Muscle of back (tissue), 11 donors: ENCODE measurements around the gene SCFD2. TPM values are rescaled to one million over a fixed set of nuclear protein-coding genes. Genes with fewer than 3 reads are reported as not detected.
"Not testable (repeated sequence)": the region's sequence is repeated elsewhere in the genome, so short reads cannot be mapped to it uniquely, and the experiment has no call there.

Source experiments
- DNase-seq, 3 donors: peaks; one replicate each; pipeline versions ENCODE4 v3.0.0 to v3.0.0-alpha.2; 2013
- polyA plus RNA-seq, 10 donors: library from polyadenylated mRNA; unstranded; fragments of 120-200 nt; gene quantifications; one replicate each; pipeline ENCODE4 v1.2.1, GENCODE V29; 2013; ENCODE audit not compliant: insufficient read length in 10 of 10

SCFD2 gene
- polyA plus RNA-seq, 10 donors, result 9.9 to 13.4 (median 11.3) TPM

DNA sequence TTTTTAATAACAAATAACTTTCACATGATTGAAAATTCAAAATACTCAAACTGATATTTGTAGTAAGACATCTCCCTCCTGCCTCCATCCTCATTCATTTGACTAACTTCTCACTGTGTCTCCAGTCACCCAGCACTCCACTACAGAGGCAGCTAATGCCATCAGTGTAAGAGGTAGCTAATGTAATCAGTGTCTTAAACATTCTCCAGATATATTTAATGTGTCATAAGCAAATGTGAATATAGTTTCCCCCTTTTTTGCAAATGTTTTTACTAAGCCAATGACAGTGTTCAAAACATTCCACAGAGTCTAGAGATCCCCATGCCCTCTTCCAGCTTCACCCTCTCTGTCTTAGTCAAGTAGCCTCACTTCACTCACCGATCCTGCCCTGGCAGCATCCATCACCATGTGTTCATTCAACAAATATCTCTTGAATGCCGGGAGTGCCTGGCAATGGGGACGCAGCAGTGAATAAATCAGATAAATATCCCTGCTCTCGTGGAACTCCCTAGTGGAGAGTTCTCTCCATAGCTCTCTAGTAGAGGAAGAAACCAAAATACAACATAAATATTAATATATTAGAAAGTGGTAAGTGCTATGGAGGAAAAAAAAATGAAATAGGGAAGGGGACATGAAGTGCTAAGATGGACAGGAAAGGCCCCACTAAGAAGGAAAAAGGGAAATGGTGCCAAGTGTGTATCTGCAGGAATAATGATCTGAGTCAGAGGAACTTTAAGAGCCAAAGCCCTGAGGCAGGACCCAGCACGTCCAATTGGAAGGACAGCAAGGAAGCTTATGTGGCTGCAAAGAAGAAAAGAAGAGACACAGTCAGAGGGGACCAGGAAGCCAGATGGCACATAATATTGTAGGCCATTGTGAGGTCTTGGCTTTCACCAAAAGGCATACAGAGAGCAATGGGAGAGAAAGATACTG is 18.7 kb downstream of the SCFD2 start:
- DNase-seq, result peak in 1 of 3 donors; percentile 6

DNA sequence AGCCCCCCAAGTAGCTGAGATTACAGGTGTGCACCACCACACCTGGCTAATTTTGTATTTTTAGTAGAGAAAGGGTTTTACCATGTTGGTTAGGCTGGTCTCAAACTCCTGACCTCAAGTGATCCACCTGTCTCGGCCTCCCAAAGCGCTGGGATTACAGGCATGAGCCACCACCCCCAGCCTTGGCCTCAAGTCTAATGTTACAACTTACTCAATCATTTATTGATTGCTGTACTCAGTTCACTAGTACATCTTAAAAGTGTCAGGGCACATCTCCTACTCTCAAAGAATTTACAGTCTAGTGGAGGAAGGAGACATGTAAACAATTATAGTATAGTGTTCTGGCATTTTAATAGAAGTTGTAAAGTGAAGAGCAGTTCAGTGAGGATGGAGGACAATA is 19.5 kb downstream of the SCFD2 start:
- not testable (repeated sequence) for DNase-seq

DNA sequence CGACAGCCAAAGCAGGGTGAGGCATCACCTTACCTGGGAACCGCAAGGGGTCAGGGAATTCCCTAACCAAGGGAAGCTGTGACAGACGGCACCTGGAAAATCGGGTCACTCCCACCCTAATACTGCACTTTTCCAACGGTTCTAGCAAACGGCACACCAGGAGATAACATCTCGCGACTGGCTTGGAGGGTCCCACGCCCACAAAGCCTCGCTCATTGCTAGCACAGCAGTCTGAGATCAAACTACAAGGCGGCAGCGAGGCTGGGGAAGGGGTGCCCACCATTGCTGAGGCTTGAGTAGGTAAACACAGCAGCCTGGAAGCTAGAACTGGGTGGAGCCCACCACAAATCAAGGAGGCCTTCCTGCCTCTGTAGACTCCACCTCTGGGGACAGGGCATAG is 25.7 kb downstream of the SCFD2 start:
- DNase-seq, result not testable (repeated sequence)

DNA sequence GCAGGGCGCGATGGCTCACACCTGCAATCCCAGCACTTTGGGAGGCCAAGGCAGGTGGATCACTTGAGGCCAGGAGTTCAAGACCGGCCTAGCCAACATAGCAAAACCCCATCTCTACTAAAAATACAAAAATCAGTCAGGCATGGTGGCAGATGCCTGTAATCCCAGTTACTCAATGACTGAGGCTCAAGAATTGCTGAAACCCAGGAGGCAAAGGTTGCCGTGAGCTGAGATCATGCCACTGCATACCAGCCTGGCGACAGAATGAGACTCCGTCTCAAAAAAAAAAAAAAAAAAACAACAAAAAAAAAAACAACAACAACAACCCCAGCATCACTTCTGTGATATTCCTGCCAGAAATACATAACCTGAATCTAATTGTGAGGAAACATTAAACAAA is 30.9 kb downstream of the SCFD2 start:
- not testable (repeated sequence) for DNase-seq

DNA sequence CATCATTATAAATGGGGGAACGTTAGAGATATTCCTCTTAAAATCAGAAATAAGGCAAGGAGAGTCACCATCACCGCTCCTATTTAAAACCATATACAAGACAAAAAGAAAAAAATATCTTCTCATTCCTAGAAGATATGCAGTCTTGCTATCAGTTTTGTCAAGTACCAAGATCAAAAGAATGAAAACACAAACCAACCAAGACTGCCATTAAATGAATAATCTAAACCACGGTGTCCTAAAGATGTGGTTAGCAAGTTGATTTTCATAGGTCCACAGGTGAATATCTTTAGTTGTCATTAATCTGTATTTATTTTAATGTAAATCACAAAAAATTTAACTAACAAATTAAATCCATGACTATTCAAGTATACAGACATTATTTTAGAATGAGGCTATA is 39.3 kb downstream of the SCFD2 start:
- DNase-seq, result no peak

DNA sequence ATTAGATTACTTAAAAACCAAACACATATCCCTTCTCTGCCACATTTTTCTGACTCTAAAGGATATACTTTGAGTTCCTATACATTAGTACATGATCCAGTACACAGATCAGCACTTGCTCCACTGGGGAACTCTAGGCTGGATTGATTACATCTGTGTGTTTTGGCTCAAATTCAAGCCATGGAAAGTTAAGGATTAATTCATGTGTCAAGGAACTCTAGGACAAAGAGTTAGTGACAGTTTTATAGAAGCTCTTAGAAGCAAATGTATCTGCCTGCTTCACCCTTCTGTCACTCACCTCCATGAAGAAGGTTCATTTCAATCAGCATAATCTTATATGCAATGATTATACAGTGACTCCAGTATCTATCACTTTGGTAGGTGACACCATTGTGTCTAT is 43.2 kb downstream of the SCFD2 start:
- no peak for DNase-seq

DNA sequence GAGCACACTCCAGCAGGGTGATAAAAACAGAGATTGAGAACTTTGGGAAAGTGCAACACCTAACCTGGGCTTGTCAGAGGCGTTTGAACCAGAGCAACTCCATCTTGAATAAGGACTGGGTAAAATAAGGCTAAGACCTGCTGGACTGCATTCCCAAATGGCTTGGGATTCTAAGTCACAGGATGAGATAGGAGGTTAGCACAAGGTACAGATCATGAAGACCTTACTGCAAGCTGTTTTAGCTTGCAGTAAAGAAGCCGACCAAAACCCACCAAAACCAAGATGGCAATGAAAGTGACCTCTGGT is 43.9 kb downstream of the SCFD2 start:
- no peak for DNase-seq

DNA sequence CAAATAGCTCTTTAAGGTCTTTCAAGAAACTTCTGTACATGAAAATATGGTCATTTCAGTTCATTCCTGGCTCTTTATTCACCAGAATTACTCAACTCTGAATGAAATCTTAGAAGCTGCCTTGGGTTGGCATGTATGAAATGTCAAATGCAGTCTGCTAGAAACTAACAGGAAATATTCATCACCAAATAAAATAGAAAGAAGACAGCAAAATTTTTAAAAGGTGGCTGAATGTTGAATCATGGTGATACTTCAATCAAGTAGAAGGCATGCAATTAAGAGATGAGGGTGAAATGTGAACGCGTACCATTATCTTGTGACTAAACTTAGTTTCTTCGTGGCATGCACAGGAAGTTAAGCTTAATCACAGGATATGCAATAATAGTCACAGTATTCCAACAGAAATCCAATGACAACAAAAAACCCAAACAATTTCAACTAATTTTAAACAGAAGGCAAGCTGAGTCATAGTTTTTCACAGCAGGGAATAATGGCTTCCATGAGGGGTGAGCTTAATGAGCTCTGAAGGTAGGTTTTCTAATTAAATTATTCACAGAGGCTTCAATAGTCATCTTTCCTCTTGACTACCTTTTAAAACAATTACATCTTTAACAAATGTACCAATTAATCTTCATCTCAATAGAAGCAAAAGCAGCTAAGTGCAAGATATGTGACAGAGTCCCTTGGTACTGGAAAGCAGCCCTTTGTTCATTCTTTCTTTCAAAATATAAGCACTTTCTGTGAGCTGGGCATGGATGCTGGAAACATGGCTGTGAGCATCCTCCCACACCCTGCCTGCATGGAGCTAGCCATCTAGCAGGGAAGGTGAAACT is 44.5 kb downstream of the SCFD2 start:
- DNase-seq, result peak in 1 of 3 donors; percentile 90

DNA sequence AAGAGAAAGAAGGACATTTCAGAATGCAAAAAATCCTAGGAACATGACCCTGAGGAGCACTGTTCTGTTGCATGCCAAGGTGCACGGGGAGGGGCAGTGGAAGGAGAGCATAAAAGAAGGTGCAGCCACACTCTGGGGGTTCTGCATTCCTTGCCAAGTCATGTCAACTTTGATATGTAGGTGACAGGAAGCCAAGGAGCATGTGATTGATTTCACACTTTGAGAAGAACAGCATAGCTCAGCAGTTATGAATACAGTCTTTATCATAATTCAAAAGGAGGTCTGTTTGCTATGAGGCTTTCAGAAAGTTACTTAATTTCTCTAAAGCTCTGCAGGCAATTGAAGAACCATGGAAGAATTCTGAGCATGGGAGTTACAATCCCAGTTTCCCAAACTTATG is 50.6 kb downstream of the SCFD2 start:
- DNase-seq, result no peak

DNA sequence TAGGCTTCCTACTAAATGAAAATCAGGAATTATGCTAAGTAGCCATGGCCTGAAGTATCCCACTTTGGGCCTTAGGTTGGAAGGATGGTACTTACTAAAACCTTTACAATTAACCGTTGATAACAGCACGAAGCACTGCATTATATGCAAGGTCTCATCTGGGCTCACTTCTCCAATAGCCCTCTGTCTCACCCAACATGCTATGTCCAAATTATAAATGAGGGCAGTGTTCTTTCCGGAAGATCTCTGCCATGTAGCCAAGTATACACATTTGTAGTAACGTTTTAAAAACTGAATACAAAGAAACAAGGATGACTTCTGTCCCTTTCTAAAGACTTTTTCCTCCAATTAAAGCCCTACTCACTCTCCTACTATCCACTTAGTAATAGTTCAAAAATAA is 51.6 kb downstream of the SCFD2 start:
- DNase-seq, result no peak

DNA sequence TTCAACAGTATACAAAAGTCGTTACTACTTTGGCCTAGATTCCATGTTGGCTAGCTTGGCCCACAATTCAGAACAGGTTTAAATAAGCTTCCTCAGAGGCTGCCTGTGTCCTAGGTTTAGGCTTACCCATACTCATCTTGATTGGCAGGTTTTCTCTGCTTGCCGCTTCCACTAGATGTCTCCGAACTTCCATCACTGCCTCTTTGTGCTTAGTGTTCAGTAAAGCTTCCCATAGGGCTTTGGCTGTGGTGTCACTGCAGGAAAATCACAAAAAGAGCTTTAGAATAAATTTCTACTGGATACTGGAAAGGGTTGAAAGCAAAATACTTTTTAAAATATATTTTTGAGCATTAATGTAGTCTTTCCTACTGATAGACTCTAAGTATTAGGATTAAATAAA is 52.4 kb downstream of the SCFD2 start:
- peak in 2 of 3 donors; percentile 16 to 45 for DNase-seq

DNA sequence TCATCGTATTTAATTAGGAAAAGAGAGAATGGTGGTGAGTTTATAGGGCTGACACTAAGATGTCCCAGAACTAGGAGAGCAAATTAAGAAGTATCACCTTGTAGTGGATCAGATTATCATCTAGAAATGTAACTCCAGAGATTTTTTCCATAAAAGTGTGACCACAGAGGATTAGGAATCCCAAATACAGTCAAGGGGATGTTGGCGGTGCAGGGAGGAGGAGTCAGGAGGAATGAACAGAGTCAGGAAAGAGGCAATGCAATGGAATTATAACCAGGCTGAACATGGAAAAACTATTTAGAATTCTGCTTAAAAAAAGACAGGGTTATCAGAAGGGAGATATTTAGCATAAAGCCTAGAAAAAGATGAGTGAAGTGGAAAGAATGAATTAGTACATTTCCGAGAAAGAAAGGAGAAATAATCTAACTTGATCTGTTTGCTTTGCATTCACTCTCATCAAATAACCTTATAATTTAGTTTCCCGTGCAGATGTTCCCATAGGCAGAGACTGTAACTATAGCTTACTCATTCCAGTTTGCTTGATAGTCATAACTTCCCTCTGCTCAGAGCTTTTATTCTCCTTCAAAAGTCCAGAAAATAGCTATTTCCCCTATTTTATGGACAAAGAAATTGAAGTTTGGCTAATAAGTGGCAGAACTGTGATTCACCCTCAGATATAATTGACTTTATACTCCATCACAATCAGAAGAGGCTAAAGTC is 56.4 kb downstream of the SCFD2 start:
- peak in 1 of 3 donors; percentile 20 for DNase-seq

DNA sequence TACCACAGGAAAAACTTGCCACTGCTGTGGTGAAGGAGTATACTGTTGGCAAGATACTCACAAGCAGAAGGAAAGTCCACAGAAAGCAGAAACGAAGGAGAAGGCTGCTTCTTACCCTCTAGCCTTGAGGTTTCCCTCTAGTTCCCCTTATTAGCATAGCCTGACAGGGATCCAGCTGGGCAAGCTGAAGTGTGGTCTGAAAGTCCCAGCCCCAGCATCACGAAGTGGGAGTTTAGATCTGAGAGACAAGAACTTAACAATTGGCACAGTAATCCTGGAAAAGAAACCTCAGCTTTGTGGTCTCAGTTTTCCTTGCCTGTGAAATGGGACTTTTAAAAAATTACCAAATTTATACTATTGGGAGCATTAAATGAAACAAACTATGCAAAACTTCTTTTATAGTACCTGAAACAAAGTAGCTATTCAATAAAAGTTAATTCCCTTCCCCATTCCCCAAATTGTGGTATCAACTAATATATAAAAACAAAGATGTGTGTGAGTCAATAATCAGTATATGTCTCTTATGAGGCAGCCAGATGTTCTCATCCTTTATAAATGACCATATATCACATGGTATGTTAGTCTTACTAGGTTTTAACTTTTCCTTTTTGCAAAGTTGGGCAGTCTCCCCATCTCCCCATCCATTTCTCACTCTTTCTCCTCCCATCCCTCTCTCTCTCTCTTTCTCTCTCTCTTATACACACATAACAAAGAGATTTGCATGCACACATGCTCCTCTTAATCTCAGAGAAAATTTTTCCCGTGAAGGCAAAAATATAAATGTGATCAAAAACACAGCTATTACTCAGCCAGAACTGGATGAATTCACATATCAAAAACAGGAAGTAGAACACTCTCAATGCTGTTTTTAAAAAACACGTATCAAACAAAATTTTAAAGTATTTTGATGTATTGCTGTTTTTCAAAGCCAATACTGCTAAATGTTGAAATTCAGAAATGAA is 57.8 kb downstream of the SCFD2 start:
- DNase-seq, result peak in 1 of 3 donors; percentile 8

DNA sequence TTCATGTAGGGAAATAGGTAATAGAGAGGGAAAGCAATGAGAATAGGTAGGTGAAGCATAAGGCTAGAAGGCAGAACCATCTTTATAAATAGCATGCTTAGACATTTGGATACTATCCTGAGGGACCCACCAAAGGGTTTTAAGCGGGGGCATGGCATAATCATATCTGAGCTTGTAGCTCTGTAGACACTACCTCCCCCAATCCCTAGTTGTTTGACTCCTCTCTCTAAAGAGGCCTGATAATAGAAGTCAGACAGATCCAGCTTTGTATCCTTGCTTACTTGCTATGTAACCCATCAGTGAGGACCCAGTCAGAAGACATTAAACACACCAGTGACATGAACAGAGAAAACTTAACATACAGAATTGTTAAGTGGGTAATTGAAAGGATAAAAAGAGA is 58.7 kb downstream of the SCFD2 start:
- no peak for DNase-seq

DNA sequence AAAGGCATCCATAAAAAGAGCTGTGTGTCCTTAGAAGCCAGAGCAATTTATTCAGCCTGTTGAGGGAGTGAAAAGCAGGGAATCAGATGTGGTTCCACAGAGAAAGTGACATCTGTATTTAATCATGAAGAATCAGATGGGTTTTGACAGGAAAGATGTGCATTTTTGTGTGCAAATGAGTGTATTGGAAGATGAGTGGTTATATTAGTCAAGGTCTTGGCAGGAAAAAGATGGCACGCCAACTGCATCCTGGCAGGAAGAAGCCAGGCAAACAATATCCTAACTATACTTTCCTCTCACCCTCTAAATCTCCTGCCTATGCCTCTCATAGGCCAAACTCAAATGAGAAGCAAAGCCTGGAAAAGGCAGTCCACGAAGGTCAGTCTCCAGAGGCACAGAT is 59.1 kb downstream of the SCFD2 start:
- DNase-seq, result peak in 2 of 3 donors; percentile 16 to 74

DNA sequence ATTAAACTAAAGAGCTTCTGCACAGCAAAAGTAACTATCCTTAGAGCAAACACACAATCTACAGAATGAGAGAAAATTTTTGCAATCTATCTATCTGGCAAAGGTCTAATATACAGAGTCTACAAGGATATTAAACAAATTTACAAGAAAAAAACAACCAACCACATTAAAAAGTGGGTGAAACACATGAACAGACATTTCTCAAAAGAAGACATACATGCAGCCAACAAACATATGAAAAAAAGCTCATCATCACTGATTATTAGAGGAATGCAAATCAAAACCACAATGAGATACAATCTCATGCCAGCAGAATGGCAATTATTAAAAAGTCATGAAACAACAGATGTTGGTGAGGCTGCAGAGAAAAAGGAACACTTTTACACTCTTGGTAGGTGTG is 73.7 kb downstream of the SCFD2 start:
- not testable (repeated sequence) for DNase-seq

DNA sequence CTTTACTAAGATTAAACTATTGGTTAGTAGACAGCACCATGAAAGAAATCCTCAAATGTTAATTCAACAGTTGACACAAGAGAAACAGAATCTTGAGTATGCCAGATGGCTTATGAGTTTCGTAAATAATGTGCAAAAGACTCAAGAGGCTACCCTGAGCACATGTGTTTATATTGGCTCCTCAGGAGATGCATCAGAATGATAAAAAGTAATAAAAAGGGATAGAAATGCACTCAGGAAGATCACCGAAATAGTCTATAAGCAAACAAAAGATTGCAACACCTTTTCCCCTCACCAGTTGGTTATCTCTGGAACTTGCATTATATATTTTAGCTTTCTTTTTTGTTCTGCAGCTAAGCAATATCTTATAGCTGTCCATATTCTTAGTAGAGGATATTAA is 84.4 kb downstream of the SCFD2 start:
- no peak for DNase-seq

DNA sequence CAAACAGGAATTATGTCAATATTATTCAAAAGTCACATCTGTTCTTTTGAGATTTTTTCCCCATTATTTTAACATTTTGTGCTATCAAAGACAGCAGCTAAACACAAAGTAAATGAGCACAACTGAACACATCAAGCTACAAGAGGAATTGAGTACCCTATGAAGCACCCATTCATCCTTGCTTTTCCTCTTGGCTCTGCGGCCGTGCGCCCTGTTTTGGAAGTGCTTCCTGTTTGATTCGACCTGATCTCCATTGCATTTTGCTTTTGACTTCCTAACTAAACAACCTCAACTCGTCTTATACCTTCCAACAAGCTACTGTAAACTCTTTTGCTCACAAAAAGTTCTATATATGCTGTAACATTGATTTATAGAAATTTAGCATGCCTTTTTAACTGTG is 85.0 kb downstream of the SCFD2 start:
- no peak for DNase-seq

DNA sequence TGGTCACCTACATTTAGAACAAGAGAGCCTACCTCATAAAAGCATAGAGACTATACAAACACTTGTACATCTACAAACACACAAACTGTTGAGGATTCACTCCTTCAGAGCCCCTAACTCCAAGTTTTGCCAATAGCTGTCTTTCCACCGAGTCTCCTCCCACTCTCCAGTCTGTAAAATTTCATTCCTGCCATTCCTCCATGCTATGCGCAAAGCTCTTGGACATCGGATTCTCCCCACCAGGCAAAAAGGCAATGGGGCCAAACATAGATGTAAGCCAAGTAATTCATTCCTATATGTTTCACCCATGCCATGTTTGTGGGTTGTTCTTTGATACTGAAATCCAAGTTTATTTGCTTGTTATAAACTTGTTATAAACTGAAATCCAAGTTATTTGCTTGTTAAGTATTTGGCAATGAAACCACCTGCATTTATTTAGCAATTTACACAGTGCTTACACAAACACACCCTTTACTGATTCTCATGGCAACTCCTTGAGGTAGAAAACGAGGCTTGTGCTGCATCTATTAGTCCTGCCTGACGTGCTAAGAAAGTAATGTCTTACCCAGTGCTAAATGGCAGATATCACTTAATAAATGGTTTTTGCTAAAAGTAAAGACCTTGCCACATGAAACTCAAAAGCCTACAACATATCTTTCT is 91.1 kb downstream of the SCFD2 start:
- DNase-seq, result no peak

DNA sequence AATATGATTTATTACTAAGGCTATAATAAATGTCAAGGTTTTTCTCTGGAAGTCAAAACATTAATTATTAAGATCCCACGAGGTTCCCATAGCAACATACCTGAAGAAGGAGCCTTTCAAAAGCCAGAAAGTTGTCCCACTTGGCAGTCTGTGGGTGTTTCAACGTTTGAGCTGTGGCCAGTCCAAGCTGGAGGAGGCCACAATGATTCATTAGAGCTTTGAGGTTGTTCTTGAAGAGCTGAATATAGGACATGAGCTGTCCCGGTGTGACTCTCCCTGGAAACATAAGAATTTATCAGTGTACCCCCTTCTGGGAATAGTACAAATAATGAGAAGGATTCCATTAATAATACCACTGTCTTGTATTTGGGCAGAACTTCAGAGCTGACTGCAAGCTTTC is 92.1 kb downstream of the SCFD2 start:
- DNase-seq, result no peak

DNA sequence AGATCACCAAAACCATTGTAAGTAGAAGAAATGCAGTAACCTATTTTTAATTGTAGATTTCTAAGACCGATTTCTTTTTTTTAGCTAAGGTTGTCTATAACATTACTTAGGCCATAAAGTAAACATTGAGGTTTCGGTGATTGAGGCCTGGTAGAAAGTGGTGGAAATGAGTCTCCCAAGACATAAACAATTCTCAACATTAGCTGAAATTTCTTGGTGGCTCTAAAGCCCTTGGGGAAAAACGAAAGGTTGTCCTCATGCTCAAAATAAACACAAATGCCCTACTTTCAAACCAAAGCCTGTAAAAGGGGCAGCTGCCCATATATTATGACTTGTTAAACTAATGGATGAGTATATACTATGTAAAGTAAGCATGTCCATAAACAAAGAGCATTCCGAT is 98.8 kb downstream of the SCFD2 start:
- DNase-seq, result no peak
